KOPT-K1 (cell line): ENCODE data around the gene SNRNP70.
A peak's percentile ranks its signal among the peaks of the same experiment; 100 is the strongest.

Experiments used
- H3K27ac ChIP-seq: fragments of 200-600 bp; sonication (generic); 2 replicates; pipeline ENCODE4 v1.5.1; 2016; ENCODE audit warnings: antibody characterized with exemption, mild to moderate bottlenecking, low read depth, low read length; ENCODE audit not compliant: poor library complexity, severe bottlenecking
- H3K36me3 ChIP-seq: fragments of 200-600 bp; sonication (generic); 2 replicates; pipeline ENCODE4 v1.5.1; 2017; ENCODE audit warnings: antibody characterized with exemption, mild to moderate bottlenecking, low read length, moderate library complexity; ENCODE audit not compliant: insufficient read depth
- H3K9me3 ChIP-seq: fragments of 200-600 bp; sonication (generic); 2 replicates; pipeline ENCODE4 v1.5.1; 2017; ENCODE audit warnings: antibody characterized with exemption, low read length, mild to moderate bottlenecking; ENCODE audit not compliant: insufficient read depth, poor library complexity, severe bottlenecking

The SNRNP70 gene

DNA sequence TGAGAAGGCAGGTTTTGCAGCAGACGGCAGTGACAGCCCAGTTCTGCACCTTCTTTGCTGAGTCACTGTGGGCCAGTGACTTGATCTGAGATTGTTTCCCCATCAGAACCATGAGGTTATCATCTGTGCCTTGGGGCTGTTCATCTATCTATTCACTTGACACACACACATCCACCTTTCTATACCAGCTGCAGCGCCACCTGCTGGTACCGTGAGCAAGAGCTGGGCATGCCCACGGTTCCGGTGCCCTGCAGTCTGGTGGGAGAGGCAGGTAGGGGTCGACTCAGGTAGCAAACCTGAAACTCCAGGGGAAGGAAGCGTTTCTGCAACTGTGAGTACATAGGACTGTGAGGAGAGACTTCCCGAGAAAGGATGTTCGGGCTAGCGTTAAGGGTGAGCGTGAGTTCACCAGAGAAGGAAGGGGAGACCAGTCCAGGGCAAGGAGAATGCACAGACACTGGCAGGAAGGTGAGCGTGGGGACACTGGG lies 21.4 kb downstream of the SNRNP70 start:
- no peaks in the 10 kb centered on the region for H3K9me3 ChIP-seq
- peaks cover 85% of the 10 kb centered on the region for H3K36me3 ChIP-seq
- H3K27ac ChIP-seq, result no peak overlapping the region

DNA sequence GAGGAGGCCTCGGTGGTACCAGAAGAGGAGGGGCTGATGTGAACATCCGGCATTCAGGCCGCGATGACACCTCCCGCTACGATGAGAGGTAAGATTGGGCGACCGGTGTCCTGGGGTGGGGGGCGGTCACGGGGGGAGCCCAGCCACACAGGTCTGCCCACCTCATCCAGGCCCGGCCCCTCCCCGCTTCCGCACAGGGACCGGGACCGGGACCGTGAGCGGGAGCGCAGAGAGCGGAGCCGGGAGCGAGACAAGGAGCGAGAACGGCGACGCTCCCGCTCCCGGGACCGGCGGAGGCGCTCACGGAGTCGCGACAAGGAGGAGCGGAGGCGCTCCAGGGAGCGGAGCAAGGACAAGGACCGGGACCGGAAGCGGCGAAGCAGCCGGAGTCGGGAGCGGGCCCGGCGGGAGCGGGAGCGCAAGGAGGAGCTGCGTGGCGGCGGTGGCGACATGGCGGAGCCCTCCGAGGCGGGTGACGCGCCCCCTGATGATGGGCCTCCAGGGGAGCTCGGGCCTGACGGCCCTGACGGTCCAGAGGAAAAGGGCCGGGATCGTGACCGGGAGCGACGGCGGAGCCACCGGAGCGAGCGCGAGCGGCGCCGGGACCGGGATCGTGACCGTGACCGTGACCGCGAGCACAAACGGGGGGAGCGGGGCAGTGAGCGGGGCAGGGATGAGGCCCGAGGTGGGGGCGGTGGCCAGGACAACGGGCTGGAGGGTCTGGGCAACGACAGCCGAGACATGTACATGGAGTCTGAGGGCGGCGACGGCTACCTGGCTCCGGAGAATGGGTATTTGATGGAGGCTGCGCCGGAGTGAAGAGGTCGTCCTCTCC lies 22.6 kb downstream of the SNRNP70 start:
- Histone ChIP-seq H3K27ac (no peak overlapping the region), H3K36me3 (peaks cover 74% of the 10 kb centered on the region), H3K9me3 (no peaks in the 10 kb centered on the region)

- no peak overlapping the region for H3K27ac ChIP-seq
- peaks cover 61% of the 10 kb centered on the region for H3K36me3 ChIP-seq
Observed at GRCh38 chr19:49109051-49109450, 23.8 kb downstream of the SNRNP70 start.

DNA sequence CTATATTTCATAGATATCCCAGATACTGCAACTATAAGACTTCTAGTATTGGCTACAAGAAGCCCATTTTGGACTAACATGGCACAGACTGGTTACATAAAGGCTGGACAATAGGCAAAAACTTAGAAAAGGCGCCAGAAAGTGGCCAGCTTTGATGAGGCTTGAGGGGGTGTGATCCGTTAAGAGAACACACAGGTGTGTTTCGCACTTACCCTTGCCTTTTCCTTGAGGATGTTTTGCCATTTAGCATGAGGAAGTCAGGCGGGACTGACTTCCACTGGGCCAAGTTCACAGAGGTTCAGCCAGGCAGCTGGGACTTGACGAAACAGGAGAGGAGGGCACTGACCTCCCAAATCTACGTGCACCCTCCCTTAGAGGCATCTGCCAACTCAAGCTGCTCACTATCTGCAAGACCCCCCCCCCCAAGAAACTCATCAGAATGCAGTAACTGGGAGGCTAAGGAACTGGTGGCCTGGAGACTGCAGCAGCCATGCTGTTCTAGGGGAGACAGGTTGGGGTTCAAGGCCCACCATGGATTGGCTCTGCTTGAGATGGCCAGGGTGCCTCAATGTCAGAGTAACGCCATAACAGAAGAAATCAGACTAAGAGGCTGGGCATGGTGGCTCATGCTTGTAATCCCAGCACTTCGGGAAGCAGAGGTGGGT lies 24.4 kb downstream of the SNRNP70 start:
- no peaks in the 10 kb centered on the region for H3K9me3 ChIP-seq
- peaks cover 55% of the 10 kb centered on the region for H3K36me3 ChIP-seq
- no peak overlapping the region for H3K27ac ChIP-seq

More at GRCh38 chr19:49109051-49109450, 23.8 kb downstream of the SNRNP70 start:
- no peaks in the 10 kb centered on the region for H3K9me3 ChIP-seq

DNA sequence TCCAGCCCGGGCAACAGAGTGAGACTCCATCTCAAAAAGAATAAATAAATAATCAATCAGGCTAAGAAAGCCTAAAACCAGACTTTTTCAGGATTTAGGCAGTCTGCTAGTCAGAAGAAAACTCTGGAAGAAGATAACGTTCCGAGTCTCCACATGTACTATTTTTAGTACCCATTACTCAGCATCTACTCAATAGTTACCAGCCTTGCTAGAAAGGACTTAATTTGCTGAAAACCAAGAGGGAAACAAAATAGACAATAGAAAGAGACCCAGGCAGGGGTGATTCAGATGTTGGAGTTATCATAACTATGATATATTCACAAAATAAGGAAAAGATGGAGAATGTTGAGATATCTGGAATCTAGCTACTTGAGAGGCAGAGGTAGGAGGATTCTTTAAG lies 25.3 kb downstream of the SNRNP70 start:
- Histone ChIP-seq H3K36me3 (peaks cover 46% of the 10 kb centered on the region), H3K9me3 (no peaks in the 10 kb centered on the region), H3K27ac (no peak overlapping the region)

DNA sequence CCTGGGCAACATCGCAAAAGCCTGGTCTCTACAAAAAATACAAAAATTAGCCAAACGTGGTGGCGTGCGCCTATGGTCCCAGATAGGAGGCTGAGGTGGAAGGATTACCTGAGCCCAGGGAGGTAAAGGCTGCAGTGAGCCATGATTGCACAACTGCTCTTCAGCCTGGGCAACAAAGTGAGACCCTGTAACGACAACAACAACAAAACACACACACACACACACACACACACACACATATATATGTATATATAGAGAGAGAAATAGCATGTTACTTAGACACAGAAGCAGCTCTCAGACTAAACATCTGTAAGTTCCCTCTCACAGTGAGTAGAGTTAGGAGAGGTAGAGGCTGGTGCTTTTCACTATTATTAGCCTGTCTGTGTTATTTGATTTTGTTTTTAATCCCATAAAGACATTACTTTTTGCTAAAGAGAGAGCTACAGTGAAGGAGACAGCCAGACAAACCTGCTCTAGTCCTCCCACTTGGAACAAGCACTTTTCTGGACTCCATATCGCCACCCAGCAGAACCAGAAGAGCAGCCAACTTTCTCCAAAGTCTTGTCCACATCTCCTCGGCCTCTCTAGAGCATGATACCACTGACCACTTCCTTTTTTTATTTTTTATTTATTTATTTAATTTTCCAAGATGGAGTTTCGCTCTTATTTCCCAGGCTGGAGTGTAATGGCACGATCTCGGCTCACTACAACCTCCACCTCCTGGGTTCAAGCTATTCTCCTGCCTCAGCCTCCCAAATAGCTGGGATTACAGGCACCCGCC lies 26.2 kb downstream of the SNRNP70 start:
- Histone ChIP-seq H3K36me3 (peaks cover 38% of the 10 kb centered on the region), H3K9me3 (no peaks in the 10 kb centered on the region), H3K27ac (no peak overlapping the region)

DNA sequence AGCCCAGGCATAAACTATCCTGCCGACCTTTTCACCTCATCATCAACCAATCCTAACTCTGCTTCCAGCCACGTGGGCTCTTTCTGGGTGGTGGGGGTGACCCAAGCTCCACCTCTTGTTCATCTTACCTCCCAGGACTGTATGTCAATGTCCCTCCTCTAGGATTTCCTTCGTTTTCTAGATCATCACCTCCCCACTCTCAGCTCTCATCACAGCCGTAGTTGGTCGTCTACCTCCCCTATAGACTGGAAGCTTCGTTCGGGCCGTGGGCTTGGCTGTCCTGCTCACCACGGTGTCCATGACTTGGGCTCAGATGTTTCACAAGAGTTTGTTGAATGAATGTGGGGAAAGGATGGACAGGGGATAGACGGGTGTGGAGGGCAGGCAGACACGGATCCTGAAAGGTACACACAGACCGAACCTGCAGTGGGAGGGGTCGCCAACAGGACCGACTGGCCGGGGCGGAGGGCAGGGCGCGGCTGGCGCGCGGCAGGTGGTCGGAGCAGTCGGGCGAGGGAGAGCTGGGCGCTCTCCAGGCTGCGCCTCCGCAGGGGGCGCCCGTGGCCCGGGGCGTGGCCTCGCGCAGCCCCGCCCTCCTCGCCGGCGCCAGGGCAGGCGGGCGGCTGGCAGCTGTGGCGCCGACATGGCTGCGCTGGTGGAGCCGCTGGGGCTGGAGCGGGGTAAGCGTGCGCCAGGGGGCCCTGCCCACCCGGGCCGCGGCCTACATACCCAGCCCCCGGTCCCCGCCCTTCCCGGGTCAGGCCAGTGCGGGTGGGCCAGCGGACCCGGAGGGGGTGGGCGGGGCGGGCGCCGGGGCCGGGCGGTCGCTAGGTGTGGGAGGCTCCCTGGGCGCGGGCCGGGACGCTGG lies 28.7 kb downstream of the SNRNP70 start, which contains the start of gene LIN7B:
LIN7B (plus strand) TSS at position 609 of the 868 bp plus-strand sequence; CDS start at position 644, 35 bp downstream.
- no peaks in the 10 kb centered on the region for H3K9me3 ChIP-seq
- H3K36me3 ChIP-seq, result peaks cover 12% of the 10 kb centered on the region
- peak within 1 kb of the TSS; percentile 44 for H3K27ac ChIP-seq

DNA sequence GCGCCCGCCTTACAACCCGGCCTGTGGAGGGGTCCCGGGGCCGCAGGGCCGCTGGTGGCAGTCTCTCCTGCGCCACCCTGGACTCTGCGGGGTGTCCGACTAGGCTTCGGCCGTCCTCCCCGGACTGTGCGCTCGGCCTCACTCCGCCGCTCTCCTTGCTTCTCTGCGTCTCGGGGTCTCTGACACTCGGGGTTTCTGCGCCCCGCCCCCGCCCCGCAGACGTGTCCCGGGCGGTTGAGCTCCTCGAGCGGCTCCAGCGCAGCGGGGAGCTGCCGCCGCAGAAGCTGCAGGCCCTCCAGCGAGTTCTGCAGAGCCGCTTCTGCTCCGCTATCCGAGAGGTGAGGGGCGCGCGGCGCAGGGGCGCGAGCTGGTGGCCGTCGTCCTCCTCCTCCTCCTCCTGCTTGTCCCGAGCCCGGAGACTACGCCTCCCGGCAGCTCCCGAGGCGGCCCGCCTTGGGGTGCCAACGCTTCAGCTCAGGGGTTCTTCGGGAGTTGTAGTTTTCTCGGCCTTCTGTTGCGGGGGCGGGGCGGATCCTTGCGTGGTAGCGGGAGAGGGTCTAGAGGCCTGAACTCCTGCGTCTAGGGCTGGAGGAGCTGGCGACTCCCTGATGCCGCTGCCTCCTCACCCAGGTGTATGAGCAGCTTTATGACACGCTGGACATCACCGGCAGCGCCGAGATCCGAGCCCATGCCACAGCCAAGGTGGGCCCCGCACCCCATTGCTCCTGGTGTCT lies 29.5 kb downstream of the SNRNP70 start:
- Histone ChIP-seq H3K9me3 (no peaks in the 10 kb centered on the region), H3K27ac (peak overlapping the region; percentile 34)

GRCh38 chr19:49116544-49116943 lies 31.3 kb downstream of the SNRNP70 start:
- H3K36me3 ChIP-seq, result no peaks in the 10 kb centered on the region
- no peak overlapping the region for H3K27ac ChIP-seq
- no peaks in the 10 kb centered on the region for H3K9me3 ChIP-seq

More for the DNA sequence above, 29.5 kb downstream of the SNRNP70 start:
- peaks cover 4% of the 10 kb centered on the region for H3K36me3 ChIP-seq

- Histone ChIP-seq H3K27ac (peak overlapping the region; percentile 71), H3K36me3 (no peaks in the 10 kb centered on the region), H3K9me3 (no peaks in the 10 kb centered on the region)
Observed at GRCh38 chr19:49117677-49118564, 32.7 kb downstream of the SNRNP70 start.

GRCh38 chr19:49118565-49119410 lies 33.5 kb downstream of the SNRNP70 start, which contains the start of gene C19orf73:
Gene C19orf73, minus strand, starts transcription at chr19:49119143. Its CDS starts 121 bp downstream, at chr19:49119022.
- H3K27ac ChIP-seq, result peak within 1 kb of the TSS; percentile 71
- H3K36me3 ChIP-seq, result no peaks in the 10 kb centered on the region
- H3K9me3 ChIP-seq, result no peaks in the 10 kb centered on the region
